Hepatocyte (in vitro differentiated cells): Measurements from ENCODE around the gene GSAP. TPM values are rescaled to one million over a fixed set of nuclear protein-coding genes. Genes with fewer than 3 reads are reported as not detected.
"Not testable (repeated sequence)": the region's sequence is repeated elsewhere in the genome, so short reads cannot be mapped to it uniquely, and the experiment has no call there.

Source experiments
- DNase-seq: peaks from one replicate; pipeline ENCODE4 v3.0.0-alpha.2; 2016; ENCODE audit warnings: low spot score
- H2AFZ ChIP-seq: fragments of 200-600 bp; sonication (generic); 2 replicates; pipeline ENCODE4 v1.6.0; 2016; ENCODE audit warnings: antibody characterized with exemption, mild to moderate bottlenecking
- H3K27ac ChIP-seq: fragments of 200-600 bp; sonication (generic); 2 replicates; pipeline ENCODE4 v1.5.1; 2016; ENCODE audit warnings: mild to moderate bottlenecking
- H3K27me3 ChIP-seq: fragments of 200-600 bp; sonication (generic); 2 replicates; pipeline ENCODE4 v1.6.1; 2016
- H3K36me3 ChIP-seq: fragments of 200-600 bp; sonication (generic); replicated peaks from 2 replicates; pipeline ENCODE4 v1.5.1; 2016; ENCODE audit warnings: low read depth; ENCODE audit not compliant: insufficient read depth
- H3K4me1 ChIP-seq: fragments of 200-600 bp; sonication (generic); 2 replicates; pipeline ENCODE4 v1.5.1; 2016; ENCODE audit warnings: mild to moderate bottlenecking, moderate library complexity; ENCODE audit not compliant: insufficient read depth
- H3K4me2 ChIP-seq: fragments of 200-600 bp; sonication (generic); 2 replicates; pipeline ENCODE4 v1.6.0; 2016
- H3K4me3 ChIP-seq: fragments of 200-600 bp; sonication (generic); 2 replicates; pipeline ENCODE4 v1.5.1; 2016; ENCODE audit warnings: mild to moderate bottlenecking
- H3K79me2 ChIP-seq: fragments of 200-600 bp; sonication (generic); 2 replicates; pipeline ENCODE4 v1.6.0; 2017; ENCODE audit warnings: mild to moderate bottlenecking
- H3K9me2 ChIP-seq: fragments of 200-600 bp; sonication (generic); replicated peaks from 2 replicates; pipeline ENCODE4 v1.6.0; 2017; ENCODE audit warnings: mild to moderate bottlenecking; ENCODE audit not compliant: insufficient read depth
- H3K9me3 ChIP-seq: fragments of 200-600 bp; sonication (generic); 2 replicates; pipeline ENCODE4 v1.5.1; 2016; ENCODE audit warnings: low read depth, mild to moderate bottlenecking
- H4K20me1 ChIP-seq: fragments of 200-600 bp; sonication (generic); 2 replicates; pipeline ENCODE4 v1.6.0; 2016; ENCODE audit warnings: mild to moderate bottlenecking; ENCODE audit not compliant: insufficient read depth, poor library complexity, severe bottlenecking
- EZH2 ChIP-seq: fragments of 200-600 bp; sonication (generic); IDR thresholded peaks from 2 replicates; pipeline ENCODE4 v1.6.1; 2016; ENCODE audit warnings: antibody characterized with exemption, mild to moderate bottlenecking, borderline replicate concordance
- EZH2phosphoT487 ChIP-seq: fragments of 200-600 bp; sonication (generic); IDR thresholded peaks from one replicate; pipeline ENCODE4 v1.6.1; 2018; ENCODE audit warnings: antibody characterized with exemption, mild to moderate bottlenecking, low read depth, moderate library complexity; ENCODE audit not compliant: unreplicated experiment, severe bottlenecking
- WGBS: methylation state at CpG from one replicate; pipeline ENCODE4 v1.1.6; 2016; ENCODE audit warnings: low lambda C conversion rate; ENCODE audit errors: missing lambda C conversion rate; 5-methylcytosine and 5-hydroxymethylcytosine counted together
- polyA plus RNA-seq: library from polyadenylated mRNA; unstranded; fragments of >200 nt; fragmentation: Nextera tagmentation; extraction: Ambion mirVana; gene quantifications from 2 replicates; pipeline ENCODE4 v1.2.1, GENCODE V29; 2016
- total RNA-seq: library from RNA; depleted of rRNA; stranded (reverse); fragments of >200 nt; gene quantifications from 2 replicates; pipeline ENCODE4 v1.2.3, GENCODE V29; 2014
- TF ChIP-seq, protein P1 (sequence below): fragments of 200-600 bp; sonication (generic); IDR thresholded peaks from 2 replicates; pipeline ENCODE4 v1.5.1; 2016; ENCODE audit warnings: antibody characterized with exemption, mild to moderate bottlenecking; ENCODE audit not compliant: poor library complexity

GSAP gene
- total and polyA plus RNA-seq, 2 experiments from 2014 or later = 9.9 to 11.1 TPM

DNA sequence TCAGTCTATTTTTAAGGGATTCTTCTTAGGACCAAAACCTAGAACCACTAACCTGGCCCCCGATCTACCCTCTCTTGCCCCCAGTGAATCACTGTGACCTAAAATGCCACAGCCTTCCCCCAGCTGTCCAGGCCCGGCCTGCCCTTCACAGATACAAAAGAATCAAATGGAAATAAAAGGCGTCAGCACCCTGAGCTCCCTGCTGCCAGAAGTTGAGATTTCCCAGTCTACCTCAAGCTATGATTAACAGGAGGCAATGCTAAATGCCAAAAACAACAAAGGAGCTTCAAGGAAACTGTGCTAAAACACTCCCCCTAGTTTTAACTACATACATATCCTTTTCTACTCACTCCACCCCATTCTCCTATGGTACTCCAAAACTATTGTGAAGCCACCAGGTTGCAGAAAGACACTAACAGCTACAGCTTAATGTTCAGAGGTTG, 67.8 kb downstream of the GSAP start:
- no peaks in the 10 kb centered on the region for H3K9me2 ChIP-seq
- H3K79me2 ChIP-seq = no peaks in the 10 kb centered on the region
- 62% methylated on average over 3 of the region's 3 CpGs for WGBS
- no peaks in the 10 kb centered on the region for H4K20me1 ChIP-seq
- H3K4me2 ChIP-seq = no peak overlapping the region
- no peak overlapping the region for H2AFZ ChIP-seq
- no peak overlapping the region for H3K27ac ChIP-seq
- no peaks in the 10 kb centered on the region for H3K4me1 ChIP-seq
- no peak for TF ChIP-seq EZH2phosphoT487
- no peak for TF ChIP-seq EZH2
- no peak for DNase-seq
- no peaks in the 10 kb centered on the region for H3K9me3 ChIP-seq
- no peak overlapping the region for H3K4me3 ChIP-seq
- H3K27me3 ChIP-seq = no peaks in the 10 kb centered on the region
- H3K36me3 ChIP-seq = no peaks in the 10 kb centered on the region

- Histone ChIP-seq H3K4me2 (no peak overlapping the region), H3K4me1 (no peaks in the 10 kb centered on the region), H3K9me2 (no peaks in the 10 kb centered on the region), H3K9me3 (no peaks in the 10 kb centered on the region), H4K20me1 (no peaks in the 10 kb centered on the region), H3K36me3 (no peaks in the 10 kb centered on the region), H3K27me3 (no peaks in the 10 kb centered on the region), H3K27ac (no peak overlapping the region), H3K4me3 (no peak overlapping the region), H2AFZ (no peak overlapping the region), H3K79me2 (no peaks in the 10 kb centered on the region)
- WGBS = 94% methylated on average over 3 of the region's 3 CpGs
- no peak for TF ChIP-seq EZH2phosphoT487
- TF ChIP-seq EZH2 = no peak
- TF ChIP-seq, protein P1, sequence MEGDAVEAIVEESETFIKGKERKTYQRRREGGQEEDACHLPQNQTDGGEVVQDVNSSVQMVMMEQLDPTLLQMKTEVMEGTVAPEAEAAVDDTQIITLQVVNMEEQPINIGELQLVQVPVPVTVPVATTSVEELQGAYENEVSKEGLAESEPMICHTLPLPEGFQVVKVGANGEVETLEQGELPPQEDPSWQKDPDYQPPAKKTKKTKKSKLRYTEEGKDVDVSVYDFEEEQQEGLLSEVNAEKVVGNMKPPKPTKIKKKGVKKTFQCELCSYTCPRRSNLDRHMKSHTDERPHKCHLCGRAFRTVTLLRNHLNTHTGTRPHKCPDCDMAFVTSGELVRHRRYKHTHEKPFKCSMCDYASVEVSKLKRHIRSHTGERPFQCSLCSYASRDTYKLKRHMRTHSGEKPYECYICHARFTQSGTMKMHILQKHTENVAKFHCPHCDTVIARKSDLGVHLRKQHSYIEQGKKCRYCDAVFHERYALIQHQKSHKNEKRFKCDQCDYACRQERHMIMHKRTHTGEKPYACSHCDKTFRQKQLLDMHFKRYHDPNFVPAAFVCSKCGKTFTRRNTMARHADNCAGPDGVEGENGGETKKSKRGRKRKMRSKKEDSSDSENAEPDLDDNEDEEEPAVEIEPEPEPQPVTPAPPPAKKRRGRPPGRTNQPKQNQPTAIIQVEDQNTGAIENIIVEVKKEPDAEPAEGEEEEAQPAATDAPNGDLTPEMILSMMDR = no peak
- DNase-seq = no peak
Observed at GRCh38 chr7:77346441-77346840, 69.7 kb downstream of the GSAP start.

DNA sequence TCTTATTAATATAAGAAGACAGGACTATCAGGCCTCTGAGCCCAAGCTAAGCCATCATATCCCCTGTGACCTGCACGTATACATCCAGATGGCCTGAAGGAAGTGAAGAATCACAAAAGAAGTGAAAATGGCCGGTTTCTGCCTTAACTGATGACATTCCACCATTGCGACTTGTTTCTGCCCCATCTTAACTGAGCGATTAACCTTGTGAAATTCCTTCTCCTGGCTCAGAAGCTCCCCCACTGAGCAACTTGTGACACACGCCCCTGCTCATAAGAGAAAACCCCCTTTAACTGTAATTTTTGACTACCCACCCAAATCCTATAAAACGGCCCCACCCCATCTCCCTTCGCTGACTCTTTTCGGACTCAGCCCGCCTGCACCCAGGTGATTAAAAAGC, 70.7 kb downstream of the GSAP start:
- not testable (repeated sequence) for H3K9me2 ChIP-seq

GRCh38 chr7:77339726-77340125, 76.4 kb downstream of the GSAP start:
- H3K9me2 ChIP-seq = no peaks in the 10 kb centered on the region
- H3K4me3 ChIP-seq = no peak overlapping the region
- DNase-seq = no peak
- H2AFZ ChIP-seq = peak overlapping the region; percentile 15
- H3K9me3 ChIP-seq = no peaks in the 10 kb centered on the region
- H3K27ac ChIP-seq = peak overlapping the region; percentile 61
- no peak overlapping the region for H3K4me2 ChIP-seq
- H4K20me1 ChIP-seq = no peaks in the 10 kb centered on the region
- peaks cover 21% of the 10 kb centered on the region for H3K4me1 ChIP-seq
- no peaks in the 10 kb centered on the region for H3K27me3 ChIP-seq
- WGBS = 54% methylated on average over 5 of the region's 5 CpGs
- TF ChIP-seq EZH2phosphoT487 (no peak), EZH2 (no peak)
- TF ChIP-seq, protein P1 = no peak
- no peaks in the 10 kb centered on the region for H3K36me3 ChIP-seq
- H3K79me2 ChIP-seq = no peaks in the 10 kb centered on the region

More for the DNA sequence above, 70.7 kb downstream of the GSAP start:
- not testable (repeated sequence) for H3K27me3 ChIP-seq, H3K4me1 ChIP-seq, H2AFZ ChIP-seq, H4K20me1 ChIP-seq, H3K27ac ChIP-seq, H3K36me3 ChIP-seq, DNase-seq, H3K79me2 ChIP-seq, H3K9me3 ChIP-seq, H3K4me3 ChIP-seq, H3K4me2 ChIP-seq
- WGBS = 84% methylated on average over 9 of the region's 9 CpGs
